HG02973 (cell line): ENCODE data around the gene GPR137B.
"Not testable (repeated sequence)": the region's sequence is repeated elsewhere in the genome, so short reads cannot be mapped to it uniquely, and the experiment has no call there.

Experiments
- ATAC-seq: cut with Tn5 transposase; IDR thresholded peaks from one replicate; pipeline ENCODE4 v1.9.1; 2021; ENCODE audit warnings: moderate library complexity; ENCODE audit not compliant: unreplicated experiment

Gene GPR137B

DNA sequence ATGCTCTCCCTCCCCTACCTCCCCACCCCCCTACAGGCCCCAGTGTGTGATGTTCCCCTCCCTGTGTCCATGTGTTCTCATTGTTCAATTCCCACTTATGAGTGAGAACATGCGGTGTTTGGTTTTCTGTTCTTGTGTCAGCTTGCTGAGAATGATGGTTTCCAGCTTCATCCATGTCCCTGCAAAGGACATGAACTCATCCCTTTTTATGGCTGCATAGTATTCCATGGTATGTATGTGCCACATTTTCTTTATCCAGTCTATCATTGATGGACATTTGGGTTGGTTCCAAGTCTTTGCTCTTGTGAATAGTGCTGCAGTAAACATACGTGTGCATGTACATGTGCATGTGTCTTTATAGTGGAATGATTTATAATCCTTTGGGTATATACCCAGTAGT lies 44.1 kb downstream of the GPR137B start:
- ATAC-seq: not testable (repeated sequence)

DNA sequence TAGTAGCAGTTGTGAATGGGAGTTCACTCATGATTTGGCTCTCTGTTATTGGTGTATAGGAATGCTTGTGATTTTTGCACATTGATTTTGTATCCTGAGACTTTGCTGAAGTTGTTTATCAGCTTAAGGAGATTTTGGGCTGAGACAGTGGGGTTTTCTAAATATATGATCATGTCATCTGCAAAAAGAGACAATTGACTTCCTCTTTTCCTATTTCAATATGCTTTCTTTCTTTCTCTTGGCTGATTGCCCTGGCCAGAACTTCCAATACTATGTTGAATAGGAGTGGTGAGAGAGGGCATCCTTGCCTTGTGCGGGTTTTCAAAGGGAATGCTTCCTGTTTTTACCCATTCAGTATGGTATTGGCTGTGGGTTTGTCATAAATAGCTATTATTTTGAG lies 45.7 kb downstream of the GPR137B start:
- not testable (repeated sequence) for ATAC-seq

DNA sequence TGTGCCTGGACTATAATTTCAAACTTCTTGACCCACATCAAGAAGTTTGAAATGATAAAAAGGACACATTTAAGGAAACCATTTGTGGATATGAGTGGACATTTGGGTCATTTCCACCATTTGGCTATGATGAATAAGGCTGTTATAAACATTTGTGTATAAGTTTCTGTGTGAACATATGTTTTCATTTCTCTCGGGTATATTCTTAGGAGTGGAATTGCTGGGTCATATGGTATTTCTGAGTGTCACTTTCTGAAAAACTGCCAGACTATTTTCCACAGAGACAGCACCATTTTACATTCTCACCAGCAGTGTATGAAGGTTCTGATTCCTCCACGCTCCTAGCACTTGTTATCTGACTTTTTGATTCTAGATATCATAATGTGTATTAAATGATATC lies 50.8 kb downstream of the GPR137B start:
- no peak for ATAC-seq

DNA sequence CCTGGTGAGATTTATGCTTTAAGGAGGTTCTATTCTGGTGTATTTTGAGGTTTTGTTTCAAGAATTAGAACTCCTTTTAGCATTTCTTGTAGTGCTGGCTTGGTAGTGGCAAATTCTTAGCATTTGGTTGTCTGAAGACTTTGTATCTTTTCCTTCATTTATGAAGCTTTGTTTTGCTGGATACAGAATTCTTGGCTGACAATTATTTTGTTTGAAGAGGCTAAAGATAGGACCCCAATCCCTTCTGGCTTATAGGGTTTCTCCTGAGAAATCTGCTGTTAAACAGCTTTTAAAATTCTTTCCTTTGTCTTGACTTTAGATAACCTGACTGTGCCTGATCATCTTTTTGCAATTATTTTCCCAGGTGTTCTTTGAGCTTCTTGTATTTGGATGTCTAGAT lies 58.6 kb downstream of the GPR137B start:
- no peak for ATAC-seq

DNA sequence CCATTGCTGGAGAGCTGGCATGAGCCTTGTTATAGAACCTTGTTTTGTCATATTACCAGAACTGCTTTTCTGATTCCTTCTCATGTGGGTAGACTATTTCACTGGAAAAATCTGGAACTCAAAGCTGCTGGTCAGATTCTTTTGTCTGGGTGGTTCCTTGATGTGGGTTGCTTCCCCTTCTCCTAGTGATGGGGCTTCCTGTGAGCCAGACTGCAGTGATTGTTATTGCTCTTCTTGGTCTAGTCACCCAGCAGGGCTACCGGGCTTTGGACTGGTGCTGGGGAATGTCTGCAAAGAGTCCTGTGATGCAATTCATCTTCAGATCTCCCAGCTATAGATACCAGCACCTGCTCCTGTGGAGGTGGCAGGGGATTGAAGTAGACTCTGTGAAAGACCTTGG lies 59.4 kb downstream of the GPR137B start:
- ATAC-seq: no peak

DNA sequence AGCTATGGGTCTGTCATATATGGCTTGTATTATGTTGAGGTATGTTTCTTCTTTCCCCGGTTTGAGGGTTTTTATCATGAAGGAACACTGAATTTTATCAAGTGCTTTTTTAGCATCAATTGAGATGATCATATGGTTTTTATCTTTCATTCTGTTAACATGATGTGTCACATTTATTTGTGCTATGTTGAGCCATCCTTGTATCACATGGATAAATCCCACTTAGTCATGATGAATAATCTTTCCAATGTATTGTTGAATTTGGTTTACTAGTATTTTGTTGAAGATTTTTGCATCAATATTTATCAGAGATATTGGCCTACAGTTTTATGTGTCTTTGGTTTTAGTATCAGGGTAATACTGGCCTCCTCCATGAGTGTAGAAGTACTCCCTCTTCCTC lies 61.7 kb downstream of the GPR137B start:
- no peak for ATAC-seq

DNA sequence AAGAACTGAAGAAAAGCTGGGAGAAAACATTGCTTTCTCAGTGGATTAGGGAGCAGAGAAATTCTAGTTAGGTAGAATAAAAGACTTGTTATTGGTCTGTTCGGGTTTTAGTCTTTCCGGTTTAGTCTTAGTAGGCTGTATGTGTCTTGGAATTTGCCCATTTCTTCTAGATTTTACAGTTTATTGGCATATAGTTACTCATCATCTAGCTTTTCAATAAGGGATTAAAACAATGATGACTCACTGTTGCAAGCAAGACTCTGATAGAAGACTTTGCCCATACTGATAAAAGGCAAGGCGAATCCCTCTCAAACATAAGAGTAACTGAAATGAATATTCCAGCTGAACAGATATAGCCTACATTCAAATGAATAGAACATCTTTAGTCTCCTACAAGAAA lies 62.3 kb downstream of the GPR137B start:
- ATAC-seq: no peak

DNA sequence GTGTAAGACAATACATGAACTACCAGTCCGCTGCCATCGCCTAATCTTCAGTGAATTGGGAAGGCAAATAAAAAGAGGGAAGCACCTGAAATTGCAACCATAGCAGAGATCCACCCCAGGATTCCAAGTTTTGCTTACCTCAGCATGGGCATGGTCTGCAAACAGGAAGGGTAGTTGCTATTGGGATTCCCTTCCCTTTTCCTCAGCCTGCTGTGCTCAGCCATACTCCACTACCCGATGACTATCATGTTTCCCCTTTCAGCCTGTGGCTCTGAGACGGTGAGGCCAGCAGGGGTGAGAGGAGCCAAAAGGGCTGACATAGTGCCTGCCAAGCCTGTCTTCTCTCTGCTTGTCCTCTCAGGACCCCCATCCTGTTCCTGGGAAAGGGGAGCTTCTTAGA lies 64.2 kb downstream of the GPR137B start:
- no peak for ATAC-seq

DNA sequence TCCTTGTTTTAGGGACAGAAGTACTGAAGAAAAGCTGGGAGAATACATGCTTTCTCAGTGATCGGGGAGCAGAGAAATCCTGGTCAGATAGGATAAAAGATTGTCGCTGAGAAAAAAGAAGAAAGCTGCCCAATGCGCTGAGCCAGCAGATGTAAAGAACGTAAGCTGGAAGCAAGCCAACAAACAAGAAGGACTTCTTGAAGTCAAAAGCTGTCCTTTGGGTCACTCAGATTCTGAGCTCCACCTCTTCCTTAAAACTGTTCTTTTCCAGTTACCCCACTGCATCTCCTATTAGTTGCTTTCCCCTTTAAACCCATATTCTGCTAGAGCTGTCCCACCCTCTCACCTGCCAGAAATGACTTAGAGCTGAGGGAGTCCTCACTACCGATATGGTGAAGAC lies 64.8 kb downstream of the GPR137B start:
- ATAC-seq: no peak

DNA sequence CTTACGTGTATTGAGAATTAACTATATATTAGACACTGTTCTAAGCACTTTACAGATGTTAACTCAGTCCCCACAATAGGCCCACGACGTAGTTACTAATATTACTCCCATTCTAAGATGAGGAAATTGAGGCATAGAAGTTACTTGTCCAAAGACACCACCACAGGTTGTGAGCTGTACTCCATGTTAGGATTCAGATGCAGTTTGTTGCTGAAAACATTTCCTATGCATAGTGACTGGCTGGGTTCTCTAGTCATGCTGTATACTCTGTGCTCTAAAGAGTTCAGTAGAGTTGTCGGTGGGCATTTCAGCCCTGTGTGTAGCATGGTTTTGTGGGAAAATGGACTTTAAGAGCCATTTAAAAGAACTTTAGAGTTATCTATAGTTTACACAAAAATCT lies 65.2 kb downstream of the GPR137B start:
- ATAC-seq: no peak

DNA sequence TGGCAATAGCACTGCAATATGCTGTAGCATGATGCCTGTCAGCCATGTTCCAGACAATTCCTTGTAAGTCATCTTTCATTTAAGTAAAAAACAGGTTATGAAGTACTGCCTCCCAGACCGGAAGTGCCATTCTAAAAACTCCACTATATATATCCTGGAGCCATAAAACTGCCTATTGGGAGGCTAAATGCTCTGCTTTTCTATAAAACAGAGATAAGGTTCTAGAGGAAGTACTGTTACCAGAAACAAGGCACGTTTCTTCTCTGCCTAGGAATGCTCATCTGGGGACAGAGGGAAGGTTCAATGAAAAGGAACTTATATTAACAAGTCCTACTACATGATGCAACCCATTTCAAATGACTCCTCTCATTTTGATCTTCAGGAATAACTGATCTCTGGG lies 66.8 kb downstream of the GPR137B start:
- no peak for ATAC-seq

DNA sequence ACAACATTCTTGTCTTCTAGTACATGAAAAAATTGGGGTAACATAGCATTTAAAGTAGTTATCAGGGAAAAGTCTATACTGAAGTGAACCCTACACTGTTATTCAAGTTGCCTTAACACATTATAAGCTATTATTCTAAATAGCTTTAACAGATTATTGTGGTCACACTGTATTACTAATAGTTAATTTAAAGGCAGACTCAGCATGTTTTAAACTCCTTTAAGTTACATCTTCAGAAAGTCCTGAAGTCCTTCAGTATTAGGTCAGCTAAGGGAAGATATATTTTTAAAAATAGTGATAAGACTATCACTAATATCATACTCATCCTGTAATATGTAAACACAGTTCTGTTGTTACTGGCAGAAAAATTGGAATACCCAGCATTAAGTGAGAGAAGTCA lies 67.4 kb downstream of the GPR137B start:
- ATAC-seq: no peak

DNA sequence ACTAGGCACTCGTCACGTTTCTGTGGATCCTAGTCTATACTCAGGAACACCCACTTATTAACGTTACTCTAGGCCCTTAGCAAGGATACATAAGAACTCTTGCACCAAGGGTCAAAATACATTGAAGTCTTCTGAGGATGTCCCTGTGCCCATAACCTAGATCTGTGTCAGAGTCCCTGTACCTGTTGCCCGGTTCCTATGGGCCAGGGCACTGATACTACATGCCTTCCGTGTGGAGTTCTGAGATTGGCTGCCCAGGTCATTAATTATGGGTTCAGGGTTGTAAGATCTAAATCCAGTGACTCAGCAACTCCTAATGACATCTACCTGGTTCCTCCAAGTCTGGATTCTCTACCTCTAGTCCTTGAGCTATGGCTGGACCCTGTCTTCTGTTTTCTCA lies 69.5 kb downstream of the GPR137B start:
- ATAC-seq: no peak

DNA sequence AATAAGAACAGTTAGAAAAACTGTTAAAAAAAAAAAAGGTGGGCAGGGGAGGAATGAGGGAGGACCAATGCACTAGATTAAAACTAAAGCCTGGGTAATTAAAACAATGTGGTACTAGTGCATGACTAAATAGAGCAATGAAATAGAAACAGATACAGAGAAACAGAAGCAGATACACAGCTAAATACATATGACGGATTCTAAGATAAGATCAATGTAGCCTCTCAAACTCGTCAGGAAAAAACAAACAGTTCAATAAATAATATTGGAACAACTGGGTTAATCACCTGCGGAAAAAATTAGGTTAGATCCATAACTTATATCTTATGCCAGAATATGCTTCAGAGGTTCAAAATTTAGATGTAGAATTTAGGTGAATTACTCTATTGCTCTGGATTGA lies 71.2 kb downstream of the GPR137B start:
- no peak for ATAC-seq

DNA sequence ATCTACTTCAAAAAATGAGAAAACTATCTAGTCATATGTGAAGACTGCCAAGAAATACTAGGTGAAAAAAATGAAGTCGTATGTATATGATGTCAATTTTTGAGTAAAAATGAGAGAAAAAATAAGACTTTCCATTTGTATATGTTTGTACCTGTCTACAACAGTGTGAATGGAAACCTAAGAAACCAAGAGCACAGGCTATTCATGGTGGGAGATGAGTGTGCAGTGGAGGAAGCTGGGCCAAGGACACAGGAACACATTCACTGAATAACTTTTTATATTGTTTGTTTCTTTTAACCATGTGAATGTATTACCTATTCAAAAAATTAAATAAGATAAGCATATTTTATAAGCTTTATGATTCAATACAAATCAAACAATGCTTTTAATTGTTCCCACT lies 72.4 kb downstream of the GPR137B start:
- no peak for ATAC-seq

DNA sequence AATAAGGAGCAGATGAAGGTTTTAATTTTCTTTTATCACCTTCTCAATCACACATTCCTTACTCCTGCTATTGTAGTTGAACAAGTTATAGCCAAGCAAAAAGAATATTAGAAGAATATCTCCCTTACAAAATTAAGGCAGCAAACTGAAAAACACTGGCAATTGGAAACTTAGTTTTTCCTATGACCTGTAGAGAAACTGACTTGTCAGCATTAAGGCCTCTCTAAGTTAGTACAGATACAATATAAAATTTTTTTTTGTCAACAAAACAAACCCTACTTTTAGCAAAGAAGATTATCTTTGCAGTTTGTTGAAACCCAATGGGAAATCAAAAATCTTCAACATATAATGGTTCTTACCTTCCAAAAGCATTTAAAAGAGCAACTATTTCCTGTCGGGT lies 78.1 kb downstream of the GPR137B start:
- no peak for ATAC-seq

DNA sequence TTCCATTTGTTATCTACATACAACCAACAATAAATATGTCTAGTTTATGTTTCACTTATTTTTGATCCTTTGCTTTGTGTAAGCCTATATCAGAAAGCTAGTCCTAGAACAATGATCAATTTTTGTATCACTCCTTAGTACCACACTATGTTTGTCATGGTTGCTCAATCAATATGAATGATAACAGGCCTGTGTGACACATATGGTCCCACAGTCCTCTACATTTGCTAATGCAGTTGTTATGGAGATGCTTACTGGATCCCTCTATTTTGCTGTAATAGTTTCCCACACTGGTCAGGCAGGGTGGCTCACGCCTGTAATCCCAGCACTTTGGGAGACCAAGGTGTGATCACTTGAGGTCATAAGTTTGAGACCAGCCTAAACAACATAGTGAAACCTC lies 80.3 kb downstream of the GPR137B start:
- ATAC-seq: no peak

DNA sequence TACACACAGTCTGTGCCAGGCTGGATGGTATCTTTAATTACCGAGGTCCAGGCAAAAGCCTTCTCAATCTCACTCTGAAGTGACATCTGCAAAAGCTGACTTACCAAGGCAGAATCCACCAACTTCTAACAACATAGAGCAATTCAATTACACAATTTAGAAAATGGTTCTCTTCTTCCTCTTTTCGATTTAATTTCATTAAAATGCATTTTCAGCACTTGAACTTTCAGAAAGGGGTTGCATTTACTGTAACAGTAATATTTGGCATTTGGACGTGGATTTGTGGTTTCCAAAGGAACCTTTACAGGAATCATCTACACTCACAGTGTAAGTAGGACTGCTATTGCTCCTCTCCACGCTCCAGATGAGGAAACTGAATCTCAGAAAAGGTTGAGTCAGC lies 86.1 kb downstream of the GPR137B start:
- ATAC-seq: no peak

DNA sequence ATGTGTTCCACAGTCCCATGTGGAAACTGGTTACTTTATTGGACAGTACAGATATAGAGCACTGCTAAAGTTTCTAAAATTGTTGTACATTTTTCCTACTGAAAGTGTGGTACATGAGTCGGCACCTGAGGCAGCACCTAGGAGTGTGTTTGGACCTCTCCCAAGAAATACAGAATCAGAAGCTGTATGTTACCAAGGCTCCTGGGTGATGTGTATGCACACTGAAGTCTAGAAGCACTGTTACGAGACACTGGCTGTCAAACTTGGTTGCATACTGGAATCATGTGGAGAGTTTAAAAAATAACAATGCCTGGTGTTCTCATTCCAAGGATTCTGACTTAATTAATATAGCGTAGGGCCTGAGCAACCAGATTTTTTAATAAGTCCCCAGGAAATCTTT lies 92.8 kb downstream of the GPR137B start:
- ATAC-seq: no peak

DNA sequence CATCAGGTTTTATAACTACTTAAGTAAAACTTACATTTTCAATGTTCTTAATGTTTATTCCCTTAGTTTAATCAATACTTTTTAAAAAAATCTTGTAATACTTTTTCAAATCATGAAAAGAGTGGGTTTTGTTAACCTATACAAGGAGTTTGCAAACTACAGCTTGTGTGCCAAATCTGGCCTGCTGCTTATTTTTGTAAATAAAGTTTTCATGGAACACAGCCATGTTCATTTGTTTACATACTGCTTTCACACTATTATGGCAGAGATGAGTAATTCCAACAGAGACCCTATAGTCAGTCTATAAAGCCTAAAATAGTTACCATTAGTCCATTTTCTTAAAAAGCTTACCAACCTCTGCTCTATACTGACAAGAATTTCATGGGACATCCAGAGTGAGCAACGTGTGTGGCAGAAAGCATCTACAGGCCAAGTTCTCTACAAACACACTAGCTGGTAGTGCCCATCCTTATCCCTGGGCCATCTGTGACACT lies 96.8 kb downstream of the GPR137B start:
- ATAC-seq: no peak

DNA sequence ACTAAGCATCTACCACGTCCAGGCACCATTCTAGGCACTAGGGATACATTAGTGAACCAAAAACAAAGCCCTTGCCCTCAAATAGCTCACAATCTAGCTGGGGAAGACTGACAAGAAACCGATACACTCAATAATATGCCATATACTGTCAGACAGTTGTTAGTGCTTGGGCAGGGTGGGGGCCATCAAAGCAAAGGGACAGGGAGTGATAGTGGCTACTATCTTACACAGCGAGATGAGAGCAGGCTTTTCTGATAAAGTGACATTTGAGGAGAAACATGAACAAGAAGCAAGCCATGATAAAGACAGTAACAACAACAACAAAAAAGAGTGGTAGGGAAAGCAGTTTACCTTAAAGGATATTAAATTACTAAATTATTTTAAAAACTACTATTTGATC lies 98.3 kb downstream of the GPR137B start:
- no peak for ATAC-seq

DNA sequence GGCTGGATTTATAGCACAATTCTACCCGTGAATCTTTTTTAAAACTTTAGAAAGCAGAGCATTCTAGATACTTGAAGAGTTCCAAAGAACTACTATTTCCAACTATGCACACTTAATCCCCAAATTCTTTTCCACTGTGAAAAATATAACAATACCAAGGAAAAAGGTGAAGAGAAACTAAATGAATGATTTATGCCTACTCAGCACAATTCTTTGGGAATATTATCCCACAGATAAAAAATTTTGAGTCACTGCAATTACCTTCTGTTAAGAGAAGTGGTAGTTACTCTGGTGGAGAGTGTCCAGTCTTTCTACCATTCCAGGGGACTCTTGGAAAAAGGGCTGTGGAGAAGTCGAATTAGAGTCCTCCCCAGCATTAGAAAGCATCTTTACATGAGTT lies 100.2 kb downstream of the GPR137B start:
- ATAC-seq: no peak

DNA sequence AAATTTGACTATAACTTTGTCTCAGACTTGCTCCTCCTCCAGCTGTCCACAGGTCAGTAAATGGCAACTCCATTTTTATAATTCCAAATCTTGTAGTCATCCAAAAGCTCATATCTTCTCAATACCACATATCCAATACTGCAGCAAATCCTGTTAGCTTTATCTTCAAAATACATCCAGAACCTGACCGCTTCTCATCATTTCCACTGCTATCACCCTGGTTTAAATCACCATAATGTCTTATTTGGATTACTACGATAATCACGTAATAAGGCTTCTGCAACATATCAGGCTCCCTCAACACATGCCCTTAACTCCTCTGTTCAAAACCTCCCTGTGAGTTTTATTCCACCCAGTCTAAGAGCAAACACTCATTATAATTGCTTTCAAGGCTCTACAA lies 104.9 kb downstream of the GPR137B start:
- no peak for ATAC-seq

DNA sequence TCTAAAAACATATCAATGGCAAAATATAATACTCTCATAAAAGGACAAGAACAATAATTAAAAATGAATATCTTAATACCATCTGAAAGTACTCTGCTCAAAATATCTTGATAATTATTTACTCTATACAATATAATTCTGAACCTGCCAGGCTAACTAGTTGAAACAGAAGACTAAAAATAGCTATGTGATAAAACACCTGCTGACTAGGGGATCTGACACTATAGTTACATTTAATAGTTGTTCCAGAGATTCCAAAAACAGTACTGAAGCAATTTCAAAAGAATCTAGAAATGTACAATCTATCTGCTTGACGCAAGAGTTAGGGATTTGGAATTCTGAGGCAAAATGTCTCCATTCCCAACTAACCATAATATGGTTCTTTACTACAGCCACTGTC lies 109.2 kb downstream of the GPR137B start:
- no peak for ATAC-seq
